Measurements from ENCODE around the gene SH2B2.

Gene SH2B2

DNA sequence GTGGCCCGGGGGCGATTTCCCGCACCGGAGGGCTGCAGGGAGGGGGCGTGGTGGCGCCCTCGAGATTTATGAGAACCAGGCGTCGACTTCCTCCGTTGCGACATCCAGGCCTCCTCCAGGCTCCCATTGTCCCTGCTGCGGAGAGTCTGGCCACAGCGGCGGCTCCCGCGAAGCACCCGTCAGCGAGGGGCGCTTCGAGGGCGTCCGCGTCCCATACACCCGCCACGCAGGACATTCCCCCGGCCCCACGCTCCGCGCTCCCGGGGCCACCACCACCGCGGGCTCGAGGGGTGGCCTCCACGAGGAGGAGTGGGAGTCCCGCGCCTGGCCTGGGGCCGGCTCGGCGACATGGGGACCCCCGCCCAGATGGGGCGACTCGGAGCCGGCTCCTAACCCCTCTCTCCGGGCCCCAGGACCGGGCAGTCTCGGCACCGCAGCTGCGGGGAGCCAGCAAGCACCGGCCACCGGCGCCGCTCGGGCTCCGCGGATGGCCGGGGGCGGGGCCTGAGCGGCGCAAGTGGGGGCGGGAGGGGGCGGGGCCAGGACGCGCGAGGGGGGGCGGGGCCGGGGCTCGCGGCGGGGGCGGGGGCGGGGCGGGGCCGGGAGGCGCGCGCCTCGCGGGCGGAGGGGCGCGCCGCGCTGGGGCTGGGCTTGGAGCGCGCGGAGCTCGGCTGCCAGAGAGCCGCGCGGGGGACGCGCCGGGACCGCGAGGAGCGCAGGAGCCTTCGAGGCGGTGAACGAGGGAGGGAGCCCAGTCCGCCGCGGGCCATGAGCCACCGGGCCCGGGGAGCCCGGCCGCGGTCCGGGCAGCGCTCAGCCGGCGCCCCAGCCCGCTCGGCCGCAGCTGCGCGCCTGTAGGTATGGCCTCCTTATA, at the start of gene SH2B2:
Gene SH2B2, plus strand, starts transcription at position 632 of the 874 bp plus-strand sequence. CDS start 13,683 bp downstream, outside the sequence.
- DNase-seq: no peak

GRCh38 chr7:102239206-102239820, 47.4 kb upstream of the SH2B2 start:
- no peak for DNase-seq

- DNase-seq: no peak
Measured at GRCh38 chr7:102241431-102241830, 45.2 kb upstream of the SH2B2 start.

DNA sequence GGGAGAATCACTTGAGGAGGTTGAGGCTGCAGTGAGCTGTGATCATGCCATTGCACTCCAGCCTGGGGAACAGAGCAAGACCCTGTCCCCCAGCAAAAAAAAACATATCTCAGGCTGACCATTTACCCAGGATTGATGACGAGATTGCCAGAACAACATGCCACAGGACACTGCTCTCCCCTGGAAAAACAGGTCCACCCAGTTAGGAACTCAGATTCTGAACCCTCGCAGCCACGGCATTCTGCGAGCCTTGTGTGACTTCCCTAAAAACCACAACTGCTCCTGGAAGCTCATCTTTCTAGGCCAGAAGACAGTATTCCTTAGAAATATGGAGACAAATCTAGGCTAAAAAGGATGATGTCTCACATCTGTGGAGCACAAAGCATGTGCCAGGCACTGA, 42.1 kb upstream of the SH2B2 start:
- DNase-seq: no peak

- DNase-seq: no peak
Measured at GRCh38 chr7:102248081-102248455, 38.6 kb upstream of the SH2B2 start.

DNA sequence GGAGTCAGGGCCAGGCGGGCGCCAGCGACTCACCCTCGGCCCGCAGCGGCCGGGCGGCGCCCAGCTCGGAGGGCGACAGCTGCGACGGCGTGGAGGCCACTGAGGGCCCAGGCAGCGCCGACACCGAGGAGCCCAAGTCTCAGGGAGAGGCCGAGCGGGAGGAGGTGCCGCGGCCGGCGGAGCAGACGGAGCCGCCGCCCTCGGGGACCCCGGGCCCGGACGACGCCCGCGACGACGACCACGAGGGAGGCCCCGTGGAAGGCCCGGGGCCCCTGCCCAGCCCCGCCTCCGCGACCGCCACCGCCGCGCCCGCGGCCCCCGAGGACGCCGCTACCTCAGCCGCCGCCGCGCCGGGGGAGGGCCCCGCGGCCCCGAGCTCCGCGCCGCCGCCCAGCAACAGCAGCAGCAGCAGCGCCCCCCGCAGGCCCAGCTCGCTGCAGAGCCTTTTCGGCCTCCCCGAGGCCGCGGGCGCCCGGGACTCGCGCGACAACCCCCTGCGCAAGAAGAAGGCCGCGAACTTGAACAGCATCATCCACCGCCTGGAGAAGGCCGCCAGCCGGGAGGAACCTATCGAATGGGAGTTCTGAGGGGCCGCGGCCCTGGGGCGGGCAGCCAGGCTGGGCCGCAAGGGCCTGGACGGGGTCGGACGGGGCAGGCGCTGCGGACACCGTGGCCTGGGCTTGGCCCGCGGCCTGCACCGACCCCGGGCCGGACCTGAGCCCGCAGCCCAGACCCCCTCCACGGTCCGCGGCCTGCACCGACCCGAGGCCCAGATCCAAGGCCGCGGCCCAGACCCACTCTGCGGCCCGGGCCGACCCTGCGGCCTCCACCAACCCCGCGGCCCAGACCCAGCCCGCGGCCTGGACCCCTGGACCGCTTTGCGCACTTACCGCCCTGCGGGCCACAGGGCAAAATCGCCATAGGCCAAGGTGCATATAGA, 37.9 kb upstream of the SH2B2 start:
- no peak for DNase-seq

DNA sequence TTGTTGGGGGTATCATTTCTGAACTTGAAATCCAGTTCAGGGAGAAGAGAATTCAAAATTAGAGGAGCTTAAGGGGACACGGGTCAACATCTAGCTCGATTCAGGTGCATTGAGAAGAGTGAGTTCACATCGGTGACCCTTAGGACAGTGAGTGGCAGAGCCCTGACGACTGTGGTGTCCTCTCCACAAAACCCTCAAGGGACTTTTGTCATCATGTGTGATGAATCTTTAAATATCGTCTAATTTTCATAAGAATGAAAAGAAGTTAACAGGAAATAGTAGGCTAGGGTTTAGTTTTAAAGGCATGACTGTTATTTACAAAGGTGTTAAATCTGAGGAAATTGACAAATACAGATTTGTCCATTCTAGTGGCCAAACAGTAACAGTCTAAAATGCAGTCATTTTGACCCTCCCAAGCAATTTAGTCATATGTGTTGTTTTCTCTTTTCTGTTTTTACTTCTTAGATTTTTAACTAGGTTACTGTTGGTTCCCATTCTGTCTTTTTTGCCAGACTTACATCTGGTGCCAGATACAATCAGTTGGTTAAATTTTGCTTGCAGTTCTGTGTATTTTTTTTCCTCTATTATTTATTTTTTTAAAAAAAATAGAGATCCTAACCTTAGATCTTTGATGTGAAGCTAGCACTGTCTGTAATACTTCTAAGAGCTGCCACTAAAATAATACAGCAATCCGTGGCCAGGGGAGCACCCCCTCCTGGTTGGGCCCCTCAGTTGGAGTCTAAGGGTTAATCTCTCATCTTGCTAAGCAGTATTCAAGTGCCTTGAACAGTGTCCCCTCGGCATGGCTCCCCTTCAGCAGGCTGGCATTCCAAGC, 34.9 kb upstream of the SH2B2 start:
- no peak for DNase-seq

DNA sequence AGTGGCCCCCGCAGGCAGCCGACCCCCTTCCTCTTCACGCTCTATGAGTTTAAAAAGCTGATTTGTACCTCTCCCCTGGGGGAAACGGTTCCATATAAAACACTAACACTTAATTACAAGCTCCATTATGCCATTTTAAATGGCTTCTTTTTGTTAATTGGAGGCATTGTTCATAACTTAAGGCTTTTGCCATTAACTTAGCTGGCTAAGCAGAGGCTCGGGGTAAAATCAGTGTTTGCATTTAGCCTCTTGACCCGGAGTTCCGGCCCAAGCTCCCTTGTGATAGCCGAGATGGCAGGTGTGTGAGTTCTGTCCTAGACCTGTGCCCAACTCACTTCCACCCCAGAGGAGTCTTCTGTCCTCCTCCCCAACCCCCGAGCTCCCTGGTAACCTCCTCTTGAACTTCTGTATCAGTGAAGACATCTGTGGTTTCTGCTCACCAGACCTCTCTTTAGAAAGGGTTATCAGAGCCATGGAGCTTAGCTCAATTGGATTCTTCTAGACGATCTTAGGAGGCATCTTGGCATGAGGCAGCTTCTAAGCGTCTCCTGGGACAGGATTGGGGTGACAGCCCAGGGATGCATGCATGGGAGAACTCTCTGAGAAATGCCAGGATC, 34.2 kb upstream of the SH2B2 start:
- DNase-seq: no peak

GRCh38 chr7:102253066-102253972, 33.3 kb upstream of the SH2B2 start:
- DNase-seq: no peak

- DNase-seq: no peak
Measured at GRCh38 chr7:102253973-102254370, 32.7 kb upstream of the SH2B2 start.

- DNase-seq: no peak
Measured at GRCh38 chr7:102254521-102254920, 32.1 kb upstream of the SH2B2 start.

DNA sequence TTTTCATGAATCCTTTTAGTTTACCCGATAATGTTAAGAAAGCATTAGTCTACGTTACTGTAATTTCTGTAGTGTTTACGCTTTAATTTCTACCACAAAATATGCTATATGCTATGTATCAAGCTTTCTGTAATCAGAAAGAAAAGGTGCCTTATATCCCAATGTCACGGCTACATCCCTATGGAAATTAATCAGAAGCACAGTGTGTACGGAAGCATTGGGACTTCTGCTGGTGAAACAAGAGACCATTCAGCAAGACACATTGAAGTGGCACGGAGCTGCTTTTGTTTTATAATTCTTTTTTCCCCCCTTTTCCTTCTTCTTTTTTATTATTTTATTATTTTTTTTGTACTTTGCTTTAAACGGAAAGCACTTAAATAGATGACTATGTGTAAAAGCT, 31.2 kb upstream of the SH2B2 start:
- DNase-seq: no peak

DNA sequence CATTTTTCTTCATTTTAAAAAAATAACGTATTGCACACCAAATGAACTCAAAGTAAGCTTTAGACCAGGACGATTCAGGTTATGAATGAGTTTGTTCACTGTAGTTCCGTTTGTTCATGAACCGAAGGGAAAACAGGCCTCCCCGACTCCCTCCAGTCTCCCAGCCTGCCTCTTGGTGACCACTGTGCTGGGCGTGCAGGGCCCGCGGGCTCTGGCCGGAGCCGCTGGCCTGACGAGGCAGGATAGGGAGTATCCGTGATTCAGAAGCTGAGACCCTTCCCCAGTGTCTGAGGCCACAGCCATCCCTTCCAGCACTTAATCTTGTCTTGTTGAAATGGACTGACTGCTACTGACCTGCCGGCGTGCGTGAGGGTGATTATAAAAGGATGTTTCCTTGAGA, 30.8 kb upstream of the SH2B2 start:
- no peak for DNase-seq

DNA sequence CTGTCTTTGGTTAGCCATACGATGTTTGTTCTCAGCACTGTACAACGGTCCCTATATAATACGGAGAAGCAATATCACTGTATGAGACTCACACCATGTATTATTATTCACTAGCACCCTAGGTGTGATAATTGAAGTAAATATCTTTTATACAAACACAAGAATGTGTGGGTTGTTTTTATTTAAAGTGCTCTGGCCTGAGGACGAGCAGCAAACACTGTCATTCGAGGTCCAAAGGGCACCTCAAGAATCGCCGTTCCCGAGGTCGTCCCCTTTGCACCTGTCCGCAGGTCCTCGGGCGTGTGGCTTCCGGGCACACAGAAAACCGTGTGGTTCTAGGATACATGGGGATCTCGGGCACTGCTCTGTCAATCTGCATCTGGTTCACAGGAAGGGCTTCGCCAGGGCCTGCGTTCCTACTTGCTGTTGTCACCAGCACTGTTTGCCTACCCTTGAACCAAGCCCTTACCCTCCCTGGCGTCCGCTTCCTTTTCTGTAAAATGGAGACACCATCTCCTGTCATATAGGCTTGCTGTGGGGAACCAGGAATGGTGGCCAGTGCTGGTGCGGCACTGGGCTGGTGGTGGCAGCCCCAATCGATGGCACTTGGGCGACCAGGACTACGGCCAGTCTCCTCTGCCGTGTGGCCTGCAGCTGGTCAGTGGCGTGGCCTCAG, 28.5 kb upstream of the SH2B2 start:
- no peak for DNase-seq

GRCh38 chr7:102258749-102259107, 27.9 kb upstream of the SH2B2 start:
- no peak for DNase-seq

- DNase-seq: no peak
Measured at GRCh38 chr7:102260856-102261255, 25.8 kb upstream of the SH2B2 start.

- no peak for DNase-seq
Measured at GRCh38 chr7:102261451-102261850, 25.2 kb upstream of the SH2B2 start.

GRCh38 chr7:102262546-102262945, 24.1 kb upstream of the SH2B2 start:
- no peak for DNase-seq

DNA sequence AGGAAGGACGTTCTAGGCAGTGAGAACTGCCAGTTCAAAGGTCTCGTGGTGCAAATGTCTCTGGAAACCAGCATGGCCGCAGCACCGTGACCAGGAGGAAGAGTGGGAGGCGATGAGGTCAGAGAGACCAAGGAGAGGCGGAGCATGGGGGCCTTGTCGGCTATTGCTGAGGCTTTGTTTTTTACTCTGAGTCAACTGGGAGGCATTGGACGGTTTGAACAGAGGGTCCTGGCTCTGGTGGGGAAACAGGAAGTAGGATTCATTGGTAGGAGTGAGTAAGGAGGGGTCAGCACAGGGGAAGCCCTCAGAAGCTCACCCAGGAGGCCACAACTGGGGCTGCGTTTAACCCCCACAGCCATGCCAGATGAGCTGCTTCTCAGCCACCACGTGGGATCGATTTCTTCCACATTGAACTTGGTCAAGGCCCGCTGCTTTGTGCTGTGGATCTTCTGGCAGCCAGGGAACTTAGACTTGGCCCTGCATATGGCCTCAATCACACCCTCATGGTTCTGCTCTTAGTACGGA, 22.2 kb upstream of the SH2B2 start:
- no peak for DNase-seq

DNA sequence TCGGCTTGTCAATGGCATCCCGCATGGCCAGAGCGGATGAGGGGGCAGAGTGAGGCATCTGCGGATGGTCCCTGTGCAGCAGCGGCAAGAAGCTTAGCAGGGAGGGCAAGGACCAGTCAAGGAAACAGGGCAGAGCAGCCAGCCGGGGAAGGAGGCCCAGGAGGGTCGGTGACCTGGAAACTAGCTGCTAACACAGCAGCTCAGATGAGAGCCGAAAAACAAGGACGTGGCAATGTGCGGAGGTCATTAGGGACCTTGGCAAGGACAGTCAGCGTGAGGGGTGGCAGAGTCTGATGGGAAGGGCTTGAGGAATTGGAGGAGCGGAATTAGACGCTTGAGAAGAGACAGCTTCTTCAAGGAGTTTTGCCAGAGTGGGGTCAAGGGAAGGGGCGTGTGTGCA, 20.1 kb upstream of the SH2B2 start:
- DNase-seq: no peak
